GM12878 (cell line): ENCODE results near the gene BICD1. TPM values are rescaled to one million over a fixed set of nuclear protein-coding genes. Genes with fewer than 3 reads are reported as not detected.

ENCODE experiments used
- ATAC-seq: fragments of 200-7000 bp; cut with Tn5 transposase; 3 replicates; pipeline ENCODE4 v1.9.1; 2020; ENCODE audit warnings: mild to moderate bottlenecking, moderate library complexity
- BruUV-seq: library from RNA; stranded (reverse); fragments of 400-500 nt; replicated peaks from 2 replicates; lab custom pipeline; 2021; lab: Mats Ljungman, UMichigan
- CTCF ChIA-PET: fragments of 300-600 bp; sonication (Branson Sonifier 250); formaldehyde crosslinking; extraction: SDS; loops from one replicate; lab custom pipeline; 2021; ENCODE audit warnings: inconsistent platforms; lab: Yijun Ruan, JAX
- POLR2A ChIA-PET: fragments of 350-600 bp; formaldehyde crosslinking; extraction: SDS; loops from one replicate; lab custom pipeline; 2021; ENCODE audit warnings: inconsistent platforms; lab: Charles Lee
- RAD21 ChIA-PET: fragments of 300-600 bp; sonication (Branson Sonifier 250); formaldehyde crosslinking; loops from one replicate; lab custom pipeline; 2023; ENCODE audit warnings: antibody characterized with exemption; ENCODE audit not compliant: unreplicated experiment; lab: Charles Lee
- SMC1A ChIA-PET: fragments of 300-600 bp; sonication (Branson Sonifier 250); formaldehyde crosslinking; loops from one replicate; lab custom pipeline; 2023; ENCODE audit not compliant: unreplicated experiment, uncharacterized antibody; lab: Charles Lee
- DNase-seq: peaks from one replicate; pipeline ENCODE4 v3.0.0-alpha.2; 2011; ENCODE audit warnings: low read depth, low spot score
- FAIRE-seq: peaks from 3 replicates; lab custom pipeline; 2011; peaks lifted over from hg19 to GRCh38; lab: Jason Lieb, UNC
- H2AFZ ChIP-seq: 2 replicates; pipeline ENCODE4 v1.6.0; 2011; ENCODE audit warnings: low read depth, low read length, control low read depth; ENCODE audit not compliant: control insufficient read depth
- H3K27ac ChIP-seq: 2 replicates; pipeline ENCODE4 v1.5.1; 2011; ENCODE audit warnings: control low read depth; ENCODE audit not compliant: control insufficient read depth, insufficient read depth
- H3K27me3 ChIP-seq, 2 experiments: replicated peaks in 1 of 2; 2 replicates each; pipeline versions ENCODE4 v1.6.0 to v1.6.1; 2011; ENCODE audit warnings: low read length in 1 of 2; ENCODE audit not compliant: control insufficient read depth in 2 of 2, insufficient read depth in 2 of 2
- H3K36me3 ChIP-seq, 2 experiments: 2 replicates each; pipeline ENCODE4 v1.5.1; 2011; ENCODE audit warnings: low read length in 1 of 2; ENCODE audit not compliant: control insufficient read depth in 2 of 2, insufficient read depth in 2 of 2
- H3K4me1 ChIP-seq: 2 replicates; pipeline ENCODE4 v1.6.1; 2011; ENCODE audit warnings: mild to moderate bottlenecking, low read length, moderate library complexity, mixed read lengths; ENCODE audit not compliant: control insufficient read depth, insufficient read depth
- H3K4me2 ChIP-seq: 2 replicates; pipeline ENCODE4 v1.6.0; 2011; ENCODE audit warnings: control low read depth; ENCODE audit not compliant: control insufficient read depth, insufficient read depth
- H3K4me3 ChIP-seq: fragments of 200-600 bp; sonication (generic); 2 replicates; pipeline ENCODE4 v1.5.1; 2016
- H3K79me2 ChIP-seq: 2 replicates; pipeline ENCODE4 v1.6.0; 2011; ENCODE audit warnings: low read length; ENCODE audit not compliant: control insufficient read depth, insufficient read depth
- H3K9ac ChIP-seq: 2 replicates; pipeline ENCODE4 v1.8.0; 2011; ENCODE audit warnings: low read length, control low read depth, mixed read lengths; ENCODE audit not compliant: control insufficient read depth, insufficient read depth
- H3K9me3 ChIP-seq: replicated peaks from 3 replicates; pipeline ENCODE4 v1.5.1; 2011; ENCODE audit warnings: mild to moderate bottlenecking, low read length; ENCODE audit not compliant: control insufficient read depth, insufficient read depth
- H4K20me1 ChIP-seq: 2 replicates; pipeline ENCODE4 v1.6.0; 2011; ENCODE audit not compliant: control insufficient read depth, insufficient read depth
- ESRRA ChIP-seq: IDR thresholded peaks from 2 replicates; pipeline ENCODE4 v1.6.1; 2012; ENCODE audit warnings: mild to moderate bottlenecking, low read length, improper control_type of control experiment
- GATAD2B ChIP-seq: fragments of 450-650 bp; conservative IDR thresholded peaks from 2 replicates; pipeline ENCODE4 v1.6.1; 2017; ENCODE audit warnings: low read depth, mild to moderate bottlenecking, moderate library complexity
- MEF2B ChIP-seq: fragments of 450-650 bp; IDR thresholded peaks from 2 replicates; pipeline ENCODE4 v1.6.1; 2018; ENCODE audit warnings: mild to moderate bottlenecking, moderate library complexity; ENCODE audit not compliant: partially characterized antibody, poor library complexity, severe bottlenecking
- MYC ChIP-seq: IDR thresholded peaks from 2 replicates; pipeline ENCODE4 v1.6.1; 2011; ENCODE audit warnings: mild to moderate bottlenecking, low read length, moderate library complexity, inconsistent platforms; ENCODE audit not compliant: insufficient read depth, insufficient replicate concordance, insufficient read length, severe bottlenecking
- POU2F2 ChIP-seq: IDR thresholded peaks from 3 replicates; pipeline ENCODE4 v1.6.1; 2011; ENCODE audit warnings: low read depth, mild to moderate bottlenecking, low read length, borderline replicate concordance
- RCOR1 ChIP-seq: conservative IDR thresholded peaks from 2 replicates; pipeline ENCODE4 v1.6.1; 2012; ENCODE audit warnings: low read depth, low read length, improper control_type of control experiment
- SMARCA5 ChIP-seq: fragments of 450-650 bp; IDR thresholded peaks from 2 replicates; pipeline ENCODE4 v1.6.1; 2017; ENCODE audit warnings: mild to moderate bottlenecking
- STAT1 ChIP-seq: fragments of 450-650 bp; conservative IDR thresholded peaks from 2 replicates; pipeline ENCODE4 v1.6.1; 2014; ENCODE audit warnings: antibody characterized with exemption, mild to moderate bottlenecking
- SUZ12 ChIP-seq: fragments of 200-600 bp; sonication (generic); IDR thresholded peaks from one replicate; pipeline ENCODE4 v1.6.1; 2018; ENCODE audit warnings: antibody characterized with exemption, mild to moderate bottlenecking; ENCODE audit not compliant: unreplicated experiment
- WRNIP1 ChIP-seq: IDR thresholded peaks from 2 replicates; pipeline ENCODE4 v1.6.1; 2011; ENCODE audit warnings: low read depth, low read length, improper control_type of control experiment, borderline replicate concordance
- WGBS: methylation state at CpG from one replicate; pipeline ENCODE4 v1.1.6; 2016; ENCODE audit warnings: low lambda C conversion rate; ENCODE audit not compliant: insufficient replicate concordance, insufficient coverage; ENCODE audit errors: missing lambda C conversion rate; 5-methylcytosine and 5-hydroxymethylcytosine counted together
- in situ Hi-C: fragments of 300-500 bp; cut with MboI; formaldehyde crosslinking; loops from 9 replicates; pipeline ENCODE4 v1.14.3; 2018; ENCODE audit warnings: mixed read lengths
- intact Hi-C: fragments of 100-400 bp; cut with micrococcal nuclease; formaldehyde crosslinking; loops from one replicate; pipeline ENCODE4 v1.14.2; 2022; ENCODE audit not compliant: unreplicated experiment
- polyA plus RNA-seq, 11 experiments: library from polyadenylated mRNA; depleted of rRNA in 4 of 11; unstranded in 6 of 11; stranded (reverse) in 5 of 11; fragments of >200 nt; fragmentation: Nextera tagmentation in 4 of 11; fragmentation: Illumina TruSeq in 1 of 11; extraction: Ambion mirVana in 4 of 11; extraction: Trizol in 1 of 11; gene quantifications; 1 replicate in 1 of 11; 2 replicates in 10 of 11; pipeline versions ENCODE4 v1.2.1 to v1.2.3, GENCODE V29; 2011 to 2016; ENCODE audit warnings: inconsistent platforms in 2 of 11, missing spikeins in 2 of 11, low read depth in 1 of 11
- total RNA-seq, 4 experiments: library from RNA; depleted of rRNA in 3 of 4; stranded (reverse); fragments of >200 nt in 3 of 4; fragmentation: Illumina TruSeq in 1 of 4; extraction: Trizol in 1 of 4; gene quantifications; 2 replicates each; pipeline versions ENCODE4 v1.2.1 to v1.2.3, GENCODE V29; 2013 to 2021
- TF ChIP-seq, protein P1 (sequence below): IDR thresholded peaks from 2 replicates; pipeline ENCODE4 v1.6.1; 2011; ENCODE audit warnings: mild to moderate bottlenecking, low read depth, low read length, moderate library complexity; ENCODE audit not compliant: insufficient replicate concordance
- TF ChIP-seq, protein P2 (sequence below): IDR thresholded peaks from 2 replicates; pipeline ENCODE4 v1.6.1; 2012; ENCODE audit warnings: improper control_type of control experiment, low read depth, low read length; ENCODE audit not compliant: insufficient replicate concordance
- TF ChIP-seq, protein P3 (sequence below): fragments of 450-650 bp; IDR thresholded peaks from 2 replicates; pipeline ENCODE4 v1.6.1; 2017; ENCODE audit warnings: mild to moderate bottlenecking, moderate library complexity

BICD1 gene
- total and polyA plus RNA-seq, 10 of the 15 experiments (the other 5 are each of a cell fraction or from before 2014, with no cell fraction given): 4.7 to 32.5 (median 14.4) TPM

- no TSS peak for BruUV-seq
- POLR2A ChIA-PET: no interaction called here
- 47% methylated on average over 2 of the region's 2 CpGs for WGBS
- TF ChIP-seq, protein P1, sequence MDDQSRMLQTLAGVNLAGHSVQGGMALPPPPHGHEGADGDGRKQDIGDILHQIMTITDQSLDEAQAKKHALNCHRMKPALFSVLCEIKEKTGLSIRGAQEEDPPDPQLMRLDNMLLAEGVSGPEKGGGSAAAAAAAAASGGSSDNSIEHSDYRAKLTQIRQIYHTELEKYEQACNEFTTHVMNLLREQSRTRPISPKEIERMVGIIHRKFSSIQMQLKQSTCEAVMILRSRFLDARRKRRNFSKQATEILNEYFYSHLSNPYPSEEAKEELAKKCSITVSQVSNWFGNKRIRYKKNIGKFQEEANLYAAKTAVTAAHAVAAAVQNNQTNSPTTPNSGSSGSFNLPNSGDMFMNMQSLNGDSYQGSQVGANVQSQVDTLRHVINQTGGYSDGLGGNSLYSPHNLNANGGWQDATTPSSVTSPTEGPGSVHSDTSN: no peak
- TF ChIP-seq ESRRA: no peak
- TF ChIP-seq WRNIP1: no peak
- TF ChIP-seq RCOR1: no peak
- TF ChIP-seq, protein P2, sequence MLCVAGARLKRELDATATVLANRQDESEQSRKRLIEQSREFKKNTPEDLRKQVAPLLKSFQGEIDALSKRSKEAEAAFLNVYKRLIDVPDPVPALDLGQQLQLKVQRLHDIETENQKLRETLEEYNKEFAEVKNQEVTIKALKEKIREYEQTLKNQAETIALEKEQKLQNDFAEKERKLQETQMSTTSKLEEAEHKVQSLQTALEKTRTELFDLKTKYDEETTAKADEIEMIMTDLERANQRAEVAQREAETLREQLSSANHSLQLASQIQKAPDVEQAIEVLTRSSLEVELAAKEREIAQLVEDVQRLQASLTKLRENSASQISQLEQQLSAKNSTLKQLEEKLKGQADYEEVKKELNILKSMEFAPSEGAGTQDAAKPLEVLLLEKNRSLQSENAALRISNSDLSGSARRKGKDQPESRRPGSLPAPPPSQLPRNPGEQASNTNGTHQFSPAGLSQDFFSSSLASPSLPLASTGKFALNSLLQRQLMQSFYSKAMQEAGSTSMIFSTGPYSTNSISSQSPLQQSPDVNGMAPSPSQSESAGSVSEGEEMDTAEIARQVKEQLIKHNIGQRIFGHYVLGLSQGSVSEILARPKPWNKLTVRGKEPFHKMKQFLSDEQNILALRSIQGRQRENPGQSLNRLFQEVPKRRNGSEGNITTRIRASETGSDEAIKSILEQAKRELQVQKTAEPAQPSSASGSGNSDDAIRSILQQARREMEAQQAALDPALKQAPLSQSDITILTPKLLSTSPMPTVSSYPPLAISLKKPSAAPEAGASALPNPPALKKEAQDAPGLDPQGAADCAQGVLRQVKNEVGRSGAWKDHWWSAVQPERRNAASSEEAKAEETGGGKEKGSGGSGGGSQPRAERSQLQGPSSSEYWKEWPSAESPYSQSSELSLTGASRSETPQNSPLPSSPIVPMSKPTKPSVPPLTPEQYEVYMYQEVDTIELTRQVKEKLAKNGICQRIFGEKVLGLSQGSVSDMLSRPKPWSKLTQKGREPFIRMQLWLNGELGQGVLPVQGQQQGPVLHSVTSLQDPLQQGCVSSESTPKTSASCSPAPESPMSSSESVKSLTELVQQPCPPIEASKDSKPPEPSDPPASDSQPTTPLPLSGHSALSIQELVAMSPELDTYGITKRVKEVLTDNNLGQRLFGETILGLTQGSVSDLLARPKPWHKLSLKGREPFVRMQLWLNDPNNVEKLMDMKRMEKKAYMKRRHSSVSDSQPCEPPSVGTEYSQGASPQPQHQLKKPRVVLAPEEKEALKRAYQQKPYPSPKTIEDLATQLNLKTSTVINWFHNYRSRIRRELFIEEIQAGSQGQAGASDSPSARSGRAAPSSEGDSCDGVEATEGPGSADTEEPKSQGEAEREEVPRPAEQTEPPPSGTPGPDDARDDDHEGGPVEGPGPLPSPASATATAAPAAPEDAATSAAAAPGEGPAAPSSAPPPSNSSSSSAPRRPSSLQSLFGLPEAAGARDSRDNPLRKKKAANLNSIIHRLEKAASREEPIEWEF: no peak
- TF ChIP-seq, protein P3, sequence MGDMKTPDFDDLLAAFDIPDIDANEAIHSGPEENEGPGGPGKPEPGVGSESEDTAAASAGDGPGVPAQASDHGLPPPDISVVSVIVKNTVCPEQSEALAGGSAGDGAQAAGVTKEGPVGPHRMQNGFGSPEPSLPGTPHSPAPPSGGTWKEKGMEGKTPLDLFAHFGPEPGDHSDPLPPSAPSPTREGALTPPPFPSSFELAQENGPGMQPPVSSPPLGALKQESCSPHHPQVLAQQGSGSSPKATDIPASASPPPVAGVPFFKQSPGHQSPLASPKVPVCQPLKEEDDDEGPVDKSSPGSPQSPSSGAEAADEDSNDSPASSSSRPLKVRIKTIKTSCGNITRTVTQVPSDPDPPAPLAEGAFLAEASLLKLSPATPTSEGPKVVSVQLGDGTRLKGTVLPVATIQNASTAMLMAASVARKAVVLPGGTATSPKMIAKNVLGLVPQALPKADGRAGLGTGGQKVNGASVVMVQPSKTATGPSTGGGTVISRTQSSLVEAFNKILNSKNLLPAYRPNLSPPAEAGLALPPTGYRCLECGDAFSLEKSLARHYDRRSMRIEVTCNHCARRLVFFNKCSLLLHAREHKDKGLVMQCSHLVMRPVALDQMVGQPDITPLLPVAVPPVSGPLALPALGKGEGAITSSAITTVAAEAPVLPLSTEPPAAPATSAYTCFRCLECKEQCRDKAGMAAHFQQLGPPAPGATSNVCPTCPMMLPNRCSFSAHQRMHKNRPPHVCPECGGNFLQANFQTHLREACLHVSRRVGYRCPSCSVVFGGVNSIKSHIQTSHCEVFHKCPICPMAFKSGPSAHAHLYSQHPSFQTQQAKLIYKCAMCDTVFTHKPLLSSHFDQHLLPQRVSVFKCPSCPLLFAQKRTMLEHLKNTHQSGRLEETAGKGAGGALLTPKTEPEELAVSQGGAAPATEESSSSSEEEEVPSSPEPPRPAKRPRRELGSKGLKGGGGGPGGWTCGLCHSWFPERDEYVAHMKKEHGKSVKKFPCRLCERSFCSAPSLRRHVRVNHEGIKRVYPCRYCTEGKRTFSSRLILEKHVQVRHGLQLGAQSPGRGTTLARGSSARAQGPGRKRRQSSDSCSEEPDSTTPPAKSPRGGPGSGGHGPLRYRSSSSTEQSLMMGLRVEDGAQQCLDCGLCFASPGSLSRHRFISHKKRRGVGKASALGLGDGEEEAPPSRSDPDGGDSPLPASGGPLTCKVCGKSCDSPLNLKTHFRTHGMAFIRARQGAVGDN: no peak
- TF ChIP-seq STAT1: no peak
- TF ChIP-seq MYC: no peak
- no peak for TF ChIP-seq SMARCA5
- TF ChIP-seq SUZ12: no peak
- no peak for TF ChIP-seq POU2F2
- TF ChIP-seq GATAD2B: no peak
- no peak for TF ChIP-seq MEF2B
Measured at GRCh38 chr12:32126720-32127119, 20.1 kb downstream of the BICD1 start.

More at GRCh38 chr12:32126720-32127119, 20.1 kb downstream of the BICD1 start:
- DNase-seq (no peak), ATAC-seq (no peak), FAIRE-seq (no peak)
- Histone ChIP-seq H4K20me1 (no peaks in the 10 kb centered on the region), H3K4me1 (no peaks in the 10 kb centered on the region), H3K4me3 (no peak overlapping the region), H3K9me3 (no peaks in the 10 kb centered on the region), H3K79me2 (no peaks in the 10 kb centered on the region), H3K27ac (no peak overlapping the region), H2AFZ (no peak overlapping the region), H3K27me3 (no peaks in the 10 kb centered on the region), H3K9ac (no peak overlapping the region), H3K36me3 (no peaks in the 10 kb centered on the region; a peak in 2 of 4 replicates), H3K4me2 (no peak overlapping the region)
- ChIA-PET RAD21 (no interaction called here), SMC1A (no interaction called here), CTCF (no interaction called here)
- intact Hi-C loops (no loop called here), in situ Hi-C loops (no loop called here)
